Stomach (tissue), 4 donors: ENCODE measurements around the gene TMEM132C.

Source experiments
- EP300 ChIP-seq: sonication (generic); formaldehyde crosslinking; IDR thresholded peaks from one replicate; pipeline ENCODE4 v1.6.1; 2017; ENCODE audit warnings: antibody characterized with exemption
- POLR2AphosphoS5 ChIP-seq, 3 donors: sonication (generic); formaldehyde crosslinking; IDR thresholded peaks; one replicate each; pipeline ENCODE4 v1.6.1; 2016; ENCODE audit warnings: antibody characterized with exemption in 3 of 3
- TF ChIP-seq, protein P1 (sequence below), 7 experiments: fragments of 450-650 bp in 4 of 7; fragments of 200-600 bp in 3 of 7; sonication (generic) in 3 of 7; IDR thresholded peaks; one replicate each; pipeline ENCODE4 v1.5.1; 2016 to 2019; ENCODE audit warnings: antibody characterized with exemption in 7 of 7, control low read depth in 2 of 7, mild to moderate bottlenecking in 1 of 7

GRCh38 chr12:128531170-128531569, 264.2 kb downstream of the TMEM132C start:
- TF ChIP-seq POLR2AphosphoS5 (IDR thresholded peaks at IDR 0.05) = no peak
- TF ChIP-seq EP300 = no peak
- TF ChIP-seq, protein P1, sequence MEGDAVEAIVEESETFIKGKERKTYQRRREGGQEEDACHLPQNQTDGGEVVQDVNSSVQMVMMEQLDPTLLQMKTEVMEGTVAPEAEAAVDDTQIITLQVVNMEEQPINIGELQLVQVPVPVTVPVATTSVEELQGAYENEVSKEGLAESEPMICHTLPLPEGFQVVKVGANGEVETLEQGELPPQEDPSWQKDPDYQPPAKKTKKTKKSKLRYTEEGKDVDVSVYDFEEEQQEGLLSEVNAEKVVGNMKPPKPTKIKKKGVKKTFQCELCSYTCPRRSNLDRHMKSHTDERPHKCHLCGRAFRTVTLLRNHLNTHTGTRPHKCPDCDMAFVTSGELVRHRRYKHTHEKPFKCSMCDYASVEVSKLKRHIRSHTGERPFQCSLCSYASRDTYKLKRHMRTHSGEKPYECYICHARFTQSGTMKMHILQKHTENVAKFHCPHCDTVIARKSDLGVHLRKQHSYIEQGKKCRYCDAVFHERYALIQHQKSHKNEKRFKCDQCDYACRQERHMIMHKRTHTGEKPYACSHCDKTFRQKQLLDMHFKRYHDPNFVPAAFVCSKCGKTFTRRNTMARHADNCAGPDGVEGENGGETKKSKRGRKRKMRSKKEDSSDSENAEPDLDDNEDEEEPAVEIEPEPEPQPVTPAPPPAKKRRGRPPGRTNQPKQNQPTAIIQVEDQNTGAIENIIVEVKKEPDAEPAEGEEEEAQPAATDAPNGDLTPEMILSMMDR (IDR thresholded peaks at IDR 0.05) = no peak
